GM23338 (cell line): Measurements from ENCODE around the gene DPF3. TPM values are rescaled to one million over a fixed set of nuclear protein-coding genes. Genes with fewer than 3 reads are reported as not detected.

Experiments used
- CREB1 ChIP-seq: fragments of 250-450 bp; sonication (Bioruptor Pico); IDR thresholded peaks from 2 replicates; pipeline ENCODE4 v1.5.0; 2020; ENCODE audit warnings: low read depth, mild to moderate bottlenecking, moderate library complexity
- CTCF ChIP-seq, 2 experiments: fragments of 200-600 bp in 1 of 2; sonication (generic) in 1 of 2; conservative IDR thresholded peaks; 2 replicates each; pipeline versions ENCODE4 v1.5.1 to v1.6.1; 2016 to 2017; ENCODE audit warnings: antibody characterized with exemption in 2 of 2, low read depth in 2 of 2, mild to moderate bottlenecking in 2 of 2, moderate library complexity in 1 of 2
- EZH2 ChIP-seq: fragments of 200-600 bp; sonication (generic); IDR thresholded peaks from one replicate; pipeline ENCODE4 v1.8.0; 2017; ENCODE audit warnings: antibody characterized with exemption, mild to moderate bottlenecking, low read depth; ENCODE audit not compliant: unreplicated experiment
- NANOG ChIP-seq: IDR thresholded peaks from 2 replicates; pipeline ENCODE4 v1.6.1; 2016; ENCODE audit warnings: antibody characterized with exemption, borderline replicate concordance
- POLR2AphosphoS5 ChIP-seq: IDR thresholded peaks from 2 replicates; pipeline ENCODE4 v1.6.1; 2016; ENCODE audit warnings: antibody characterized with exemption, low read depth
- REST ChIP-seq: IDR thresholded peaks from one replicate; pipeline ENCODE4 v1.6.1; 2018; ENCODE audit warnings: antibody characterized with exemption; ENCODE audit not compliant: unreplicated experiment
- STAT1 ChIP-seq: IDR thresholded peaks from one replicate; pipeline ENCODE4 v1.6.1; 2016; ENCODE audit warnings: antibody characterized with exemption; ENCODE audit not compliant: unreplicated experiment
- ZNF462 ChIP-seq: fragments of 250-450 bp; sonication (Bioruptor Pico); IDR thresholded peaks from 2 replicates; pipeline ENCODE4 v1.5.0; 2020; ENCODE audit warnings: mild to moderate bottlenecking, moderate library complexity
- polyA plus RNA-seq: library from polyadenylated mRNA; unstranded; fragments of >200 nt; fragmentation: Nextera tagmentation; extraction: Ambion mirVana; gene quantifications from 2 replicates; pipeline ENCODE4 v1.2.1, GENCODE V29; 2016
- total RNA-seq: library from RNA; depleted of rRNA; stranded (reverse); fragments of >200 nt; shearing (Covaris generic); gene quantifications from 2 replicates; pipeline ENCODE4 v1.2.3, GENCODE V29; 2014

The DPF3 gene
- total and polyA plus RNA-seq, 2 experiments from 2014 or later = 0.18 to 1.0 TPM

GRCh38 chr14:72906316-72906715 is 12.4 kb upstream of the DPF3 start (continued):
- TF ChIP-seq ZNF462 (CRISPR knock-in tag) = no peak
- TF ChIP-seq CREB1 = no peak
- TF ChIP-seq EZH2 = no peak
- TF ChIP-seq NANOG = no peak
- TF ChIP-seq STAT1 = no peak
- TF ChIP-seq REST = no peak
- no peak for TF ChIP-seq POLR2AphosphoS5
- TF ChIP-seq CTCF (conservative IDR thresholded peaks at IDR 0.05; ENCODE audit: low read depth in 2 of 2) = no peak
